NCI-H1105 (cell line): ENCODE results near the gene MAGI2.
"Not testable (repeated sequence)": the region's sequence is repeated elsewhere in the genome, so short reads cannot be mapped to it uniquely, and the experiment has no call there.

Experiments used
- DNase-seq: peaks from one replicate; lab custom pipeline; 2025; lab: John Stamatoyannopoulos, UW

The MAGI2 gene

DNA sequence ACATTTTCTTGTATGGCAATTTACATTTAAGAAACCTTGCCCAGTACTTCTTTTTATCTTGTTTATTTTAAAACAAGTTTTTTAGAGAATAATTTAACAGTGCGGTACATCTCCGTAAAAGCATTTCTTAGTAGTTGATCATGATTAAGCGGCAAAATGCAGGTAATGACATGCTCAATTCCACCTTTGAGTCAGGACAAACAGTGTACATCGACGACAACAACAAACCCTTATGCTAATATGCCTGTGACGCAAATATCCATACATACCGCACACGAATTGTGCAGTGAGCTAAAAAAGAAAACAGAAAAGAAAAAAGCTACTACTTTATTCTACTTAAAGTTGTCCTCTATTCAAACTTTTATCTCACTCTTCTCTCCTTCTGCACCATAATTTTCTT, 1.9 kb downstream of the MAGI2 start:
- no peak for DNase-seq

DNA sequence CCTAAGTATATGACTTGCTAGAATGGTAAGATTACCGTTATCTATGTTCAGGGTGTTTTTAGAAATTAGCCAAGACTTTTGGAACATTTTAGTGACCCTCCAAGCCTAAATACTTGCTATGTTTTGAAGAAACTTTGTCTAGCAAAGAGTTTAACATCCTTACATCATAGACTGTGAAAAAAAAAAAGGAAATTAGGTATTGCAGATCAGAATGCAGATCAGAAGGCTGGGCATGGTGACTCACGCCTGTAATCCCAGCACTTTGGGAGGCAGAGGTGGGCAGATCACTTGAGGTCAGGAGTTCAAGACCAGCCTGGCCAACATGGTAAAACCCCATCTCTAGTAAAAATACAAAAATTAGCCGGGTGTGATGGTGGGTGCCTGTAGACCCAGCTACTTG, 10.7 kb downstream of the MAGI2 start:
- DNase-seq, result not testable (repeated sequence)

DNA sequence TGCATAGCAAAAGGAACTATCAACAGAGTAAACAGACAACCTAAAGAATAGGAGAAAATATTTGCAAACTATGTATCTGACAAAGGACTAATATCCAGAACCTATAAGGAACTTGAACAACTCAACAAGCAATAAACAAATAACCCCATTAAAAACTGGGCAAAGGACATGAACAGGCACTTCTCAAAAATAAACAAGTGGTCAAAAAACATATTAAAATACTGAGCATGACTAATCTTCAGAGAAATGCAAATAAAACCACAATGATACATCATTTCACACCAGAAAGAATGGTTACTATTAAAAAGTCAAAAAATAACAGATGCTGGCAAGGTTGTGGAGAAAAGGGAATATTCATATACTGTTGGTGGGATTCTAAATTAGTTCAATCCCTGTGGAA, 17.1 kb downstream of the MAGI2 start:
- DNase-seq, result no peak

DNA sequence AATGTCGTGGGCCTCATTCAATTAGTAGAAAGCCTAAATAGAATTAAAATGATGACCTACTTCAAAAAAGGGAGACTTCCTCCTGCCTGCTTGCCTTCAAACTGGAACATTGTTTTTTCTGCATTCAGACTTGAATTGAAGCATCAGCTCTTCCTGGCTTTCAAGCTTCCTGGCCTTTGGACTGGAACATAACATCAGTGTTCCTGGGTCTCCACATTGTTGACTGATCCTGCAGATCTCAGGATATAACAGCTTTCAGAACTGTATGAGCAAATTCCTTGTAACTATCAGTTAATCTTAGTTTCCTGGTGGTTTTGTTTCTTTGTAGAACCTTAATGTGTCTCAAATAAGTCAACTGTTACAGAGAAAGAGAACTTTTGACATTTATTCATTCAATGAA, 18.6 kb downstream of the MAGI2 start:
- DNase-seq, result no peak

GRCh38 chr7:79434098-79434497, 19.4 kb downstream of the MAGI2 start:
- DNase-seq, result no peak

DNA sequence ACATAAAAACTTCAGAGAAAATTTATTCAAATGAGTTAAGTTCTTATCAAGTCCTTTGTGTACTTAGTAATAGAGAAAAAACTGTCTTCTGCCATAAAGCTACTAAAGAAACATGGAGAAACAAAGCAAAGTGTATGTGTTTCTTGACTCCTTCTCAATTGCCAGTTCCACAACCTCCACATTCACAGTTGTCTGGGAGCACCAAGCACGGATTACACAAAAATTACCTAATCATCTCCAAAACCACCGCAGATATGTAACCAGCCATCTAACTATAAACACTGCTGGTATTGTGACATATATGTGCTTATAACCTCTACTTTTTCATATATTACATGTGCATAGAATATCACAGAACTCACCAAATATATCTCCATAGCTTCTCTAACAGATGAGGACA, 23.1 kb downstream of the MAGI2 start:
- no peak for DNase-seq

DNA sequence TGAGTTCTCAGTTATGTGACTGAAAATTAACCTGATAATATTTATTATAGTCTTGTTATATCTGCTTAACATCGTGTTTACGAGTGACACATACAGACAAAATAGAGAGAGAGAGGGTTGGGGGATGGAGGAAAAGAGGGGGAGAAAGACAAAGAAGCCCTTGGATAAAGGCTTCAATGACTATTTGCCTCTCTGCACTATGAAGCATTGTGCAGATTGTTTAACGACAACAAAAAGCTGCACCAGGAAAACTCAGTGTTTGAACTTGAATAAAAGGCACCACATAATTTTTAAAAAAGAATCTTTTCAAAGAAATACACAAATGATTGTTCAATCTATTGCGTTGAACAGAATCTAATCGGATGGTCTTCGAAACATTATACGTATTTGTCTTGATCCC, 27.8 kb downstream of the MAGI2 start:
- no peak for DNase-seq

DNA sequence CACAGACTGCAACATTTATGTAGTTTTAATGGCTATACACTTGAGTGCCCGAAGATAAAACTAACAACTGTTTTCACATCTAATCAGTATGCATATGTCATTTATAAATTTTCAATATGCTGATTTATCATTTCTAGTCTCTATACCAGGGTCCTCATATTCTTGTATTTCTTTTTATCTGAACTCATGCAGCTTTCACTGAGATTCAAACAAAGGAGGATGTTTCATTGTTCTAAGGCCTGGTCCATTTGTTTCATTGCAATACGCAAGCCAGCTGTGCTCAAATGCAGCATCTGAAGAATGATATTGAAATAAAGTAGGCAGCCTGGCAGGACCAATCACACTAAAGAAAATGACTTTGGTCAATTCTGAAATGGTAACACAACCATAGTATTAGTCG, 31.7 kb downstream of the MAGI2 start:
- DNase-seq, result no peak

GRCh38 chr7:79420464-79420863, 33.0 kb downstream of the MAGI2 start:
- DNase-seq, result no peak

- DNase-seq, result no peak
These were observed 38.6 kb downstream of the MAGI2 start for GRCh38 chr7:79414910-79415309.

DNA sequence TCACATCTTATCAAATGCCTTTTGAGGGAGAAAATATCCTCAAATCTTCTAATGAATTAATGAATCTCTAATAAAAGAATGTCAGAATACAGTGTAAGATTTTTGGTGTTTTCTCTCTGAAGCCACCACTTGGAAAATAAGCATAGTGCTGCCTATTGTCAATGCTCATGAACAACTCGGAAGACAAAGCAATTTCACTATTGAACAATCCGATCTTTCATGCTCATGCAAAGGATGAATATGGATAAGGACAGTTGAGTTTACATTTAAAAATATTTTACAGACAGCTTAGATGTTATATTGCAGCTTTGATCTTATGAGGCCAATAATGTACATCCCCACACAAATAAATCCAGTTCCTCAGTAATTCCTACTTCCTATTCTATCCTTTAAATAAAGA, 40.6 kb downstream of the MAGI2 start:
- no peak for DNase-seq

- no peak for DNase-seq
These were observed 41.0 kb downstream of the MAGI2 start for GRCh38 chr7:79412438-79412837.

- no peak for DNase-seq
These were observed 43.1 kb downstream of the MAGI2 start for GRCh38 chr7:79410345-79410744.

DNA sequence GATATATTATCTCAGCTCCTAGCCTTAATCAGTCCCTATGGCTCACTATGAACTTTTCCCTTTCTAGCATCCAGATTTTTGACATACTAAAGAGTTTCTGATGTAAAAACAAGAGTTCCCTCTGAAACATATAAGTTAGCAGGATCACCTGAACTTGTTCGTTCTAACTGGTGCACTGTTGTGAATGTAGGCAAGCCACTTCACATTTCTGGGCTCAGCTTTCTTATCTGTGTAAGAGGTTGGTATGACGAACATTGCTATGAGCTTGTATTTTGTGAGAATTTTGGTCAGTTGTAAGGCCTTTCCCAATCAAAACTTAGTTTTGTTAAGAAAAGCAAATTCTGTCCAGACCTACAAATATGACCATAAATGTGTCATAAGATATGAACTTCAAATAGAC, 46.1 kb downstream of the MAGI2 start:
- DNase-seq, result no peak

DNA sequence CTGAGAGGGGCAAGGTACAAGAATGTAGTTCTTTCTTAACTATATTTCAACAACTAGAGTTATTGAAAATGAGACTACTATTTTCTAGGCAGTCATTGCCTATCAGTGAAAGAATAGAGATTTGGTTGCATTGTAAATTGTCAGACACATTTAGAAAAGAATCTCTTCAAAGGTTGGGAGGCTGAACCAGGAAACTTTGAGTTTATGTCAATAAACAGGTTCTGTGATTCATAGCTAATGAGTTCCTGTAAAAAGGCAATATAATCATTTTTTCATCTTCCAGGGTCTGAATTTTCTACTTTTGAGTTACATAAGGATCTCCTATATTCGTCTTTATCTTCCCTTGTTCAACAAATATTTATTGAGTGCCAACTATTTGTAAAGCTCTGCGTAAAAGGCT, 47.1 kb downstream of the MAGI2 start:
- no peak for DNase-seq

GRCh38 chr7:79405368-79405767, 48.1 kb downstream of the MAGI2 start:
- DNase-seq, result no peak

DNA sequence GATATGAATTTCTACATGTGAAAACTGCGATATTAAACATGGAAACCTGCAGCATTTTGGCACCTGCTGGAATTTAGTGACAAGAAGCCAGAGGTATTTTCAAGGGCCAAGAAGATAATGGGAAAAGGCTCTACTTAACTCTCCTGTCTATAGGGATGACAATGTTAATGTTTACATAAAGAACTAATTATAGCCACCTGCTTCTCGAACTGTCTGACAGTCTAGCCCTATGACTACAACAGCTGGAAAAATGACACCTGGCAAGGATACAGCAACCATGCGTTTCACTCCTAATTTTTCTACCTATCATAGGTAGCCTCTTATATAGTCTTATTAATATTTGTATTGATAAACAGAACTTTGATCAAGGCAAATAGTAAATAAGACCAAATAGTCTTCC, 49.6 kb downstream of the MAGI2 start:
- peak; percentile 53 for DNase-seq

GRCh38 chr7:79403451-79403850, 50.0 kb downstream of the MAGI2 start:
- DNase-seq, result no peak

GRCh38 chr7:79401254-79401653, 52.2 kb downstream of the MAGI2 start:
- DNase-seq, result no peak

GRCh38 chr7:79400222-79400621, 53.2 kb downstream of the MAGI2 start:
- no peak for DNase-seq

GRCh38 chr7:79398138-79398749, 55.2 kb downstream of the MAGI2 start:
- no peak for DNase-seq

- no peak for DNase-seq
These were observed 66.6 kb downstream of the MAGI2 start for GRCh38 chr7:79386688-79387422.

DNA sequence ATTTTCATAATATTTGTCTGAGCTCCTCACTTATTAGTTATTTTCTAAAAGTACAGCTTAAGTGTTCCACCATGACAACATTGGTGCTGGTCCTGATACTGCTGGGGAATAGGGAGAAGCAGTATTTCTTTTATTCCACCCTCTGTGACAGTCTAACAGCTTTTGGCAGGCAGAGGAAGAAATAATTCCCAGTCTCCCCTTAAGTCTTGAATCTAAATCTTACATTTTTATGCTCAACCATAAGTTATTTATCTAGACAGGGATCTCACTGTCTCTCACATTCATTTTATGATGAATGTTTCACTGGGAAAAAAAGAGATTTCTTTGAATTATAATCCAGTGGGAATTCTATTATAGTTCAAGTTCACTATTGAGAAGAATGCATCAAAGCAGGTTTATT, 71.5 kb downstream of the MAGI2 start:
- no peak for DNase-seq

- no peak for DNase-seq
These were observed 76.4 kb downstream of the MAGI2 start for GRCh38 chr7:79377097-79377496.
